Liver (tissue), 9 donors: ENCODE measurements around the gene GALNT9. TPM values are rescaled to one million over a fixed set of nuclear protein-coding genes. Genes with fewer than 3 reads are reported as not detected.
"Not testable (repeated sequence)": the region's sequence is repeated elsewhere in the genome, so short reads cannot be mapped to it uniquely, and the experiment has no call there.

Source experiments
- DNase-seq: peaks from one replicate; pipeline ENCODE4 v3.0.0-alpha.2; 2017; ENCODE audit warnings: low spot score
- H3K27ac ChIP-seq, 2 donors: one replicate each; pipeline ENCODE4 v1.7.0; 2013; ENCODE audit warnings: inconsistent platforms in 2 of 2, low read length in 2 of 2, control low read depth in 1 of 2, low read depth in 1 of 2, mild to moderate bottlenecking in 1 of 2
- H3K27me3 ChIP-seq, 4 donors: one replicate each; pipeline versions ENCODE4 v1.6.1 to v1.7.0; 2013; ENCODE audit warnings: low read length in 3 of 4, inconsistent platforms in 1 of 4, mild to moderate bottlenecking in 1 of 4, moderate library complexity in 1 of 4; ENCODE audit not compliant: control insufficient read depth in 4 of 4, insufficient read depth in 4 of 4
- H3K36me3 ChIP-seq, 4 donors: one replicate each; pipeline versions ENCODE4 v1.6.1 to v1.7.0; 2013; ENCODE audit warnings: low read length in 3 of 4, mild to moderate bottlenecking in 3 of 4, low read depth in 1 of 4, moderate library complexity in 1 of 4; ENCODE audit not compliant: control insufficient read depth in 4 of 4, insufficient read depth in 3 of 4
- H3K4me1 ChIP-seq, 4 donors: one replicate each; pipeline versions ENCODE4 v1.6.1 to v1.7.0; 2013; ENCODE audit warnings: low read length in 3 of 4, mild to moderate bottlenecking in 3 of 4, moderate library complexity in 1 of 4; ENCODE audit not compliant: control insufficient read depth in 4 of 4, insufficient read depth in 4 of 4
- H3K4me3 ChIP-seq, 3 donors: one replicate each; pipeline versions ENCODE4 v1.6.1 to v1.7.0; 2013; ENCODE audit warnings: low read length in 3 of 3, control low read depth in 1 of 3, low read depth in 1 of 3, mild to moderate bottlenecking in 1 of 3
- H3K9ac ChIP-seq, 2 donors: one replicate each; pipeline ENCODE4 v1.7.0; 2013; ENCODE audit warnings: low read length in 2 of 2, mild to moderate bottlenecking in 2 of 2, moderate library complexity in 2 of 2, control low read depth in 1 of 2, low read depth in 1 of 2
- H3K9me3 ChIP-seq, 4 donors: one replicate each; pipeline versions ENCODE4 v1.6.1 to v1.7.0; 2013; ENCODE audit warnings: low read length in 3 of 4; ENCODE audit not compliant: control insufficient read depth in 4 of 4
- HNF4A ChIP-seq, 2 donors: conservative IDR thresholded peaks; 2 replicates each; pipeline ENCODE4 v1.6.1; 2016; ENCODE audit warnings: antibody characterized with exemption in 2 of 2, mild to moderate bottlenecking in 2 of 2
- JUND ChIP-seq, 2 donors: IDR thresholded peaks; 2 replicates each; pipeline ENCODE4 v1.6.1; 2016; ENCODE audit warnings: antibody characterized with exemption in 2 of 2
- NR2F2 ChIP-seq: IDR thresholded peaks from 2 replicates; pipeline ENCODE4 v1.6.1; 2016; ENCODE audit warnings: antibody characterized with exemption
- RAD21 ChIP-seq, 2 donors: IDR thresholded peaks; 2 replicates each; pipeline ENCODE4 v1.6.1; 2016; ENCODE audit warnings: antibody characterized with exemption in 2 of 2, mild to moderate bottlenecking in 2 of 2
- RXRA ChIP-seq, 2 donors: IDR thresholded peaks; 2 replicates each; pipeline ENCODE4 v1.6.1; 2017 to 2018; ENCODE audit warnings: antibody characterized with exemption in 2 of 2, mild to moderate bottlenecking in 1 of 2
- WGBS: extraction: QIAGEN DNeasy Blood & Tissue Kit; methylation state at CpG from one replicate; pipeline ENCODE4 v1.1.7; 2013; 5-methylcytosine and 5-hydroxymethylcytosine counted together
- polyA plus RNA-seq, 2 donors: library from polyadenylated mRNA; stranded (reverse) in 1 of 2; unstranded in 1 of 2; fragments of 200-250 nt in 1 of 2; fragments of >200 nt in 1 of 2; fragmentation: Nextera tagmentation in 1 of 2; extraction: Ambion mirVana in 1 of 2; gene quantifications; one replicate each; pipeline versions ENCODE4 v1.2.1 to v1.2.3, GENCODE V29; 2013 to 2015
- total RNA-seq, 2 donors: library from RNA; depleted of rRNA; stranded (reverse); fragments of >200 nt; gene quantifications; one replicate each; pipeline ENCODE4 v1.2.3, GENCODE V29; 2014
- TF ChIP-seq, protein P1 (sequence below): IDR thresholded peaks from 2 replicates; pipeline ENCODE4 v1.6.1; 2016; ENCODE audit warnings: antibody characterized with exemption, mild to moderate bottlenecking
- TF ChIP-seq, protein P2 (sequence below): fragments of 150-350 bp; IDR thresholded peaks from 2 replicates; pipeline ENCODE4 v1.5.1; 2017; ENCODE audit warnings: improper control_type of control experiment, low read depth, low read length; ENCODE audit not compliant: missing input control
- TF ChIP-seq, protein P3 (sequence below): IDR thresholded peaks from 2 replicates; pipeline ENCODE4 v1.6.1; 2016; ENCODE audit warnings: antibody characterized with exemption
- TF ChIP-seq, protein P4 (sequence below): IDR thresholded peaks from 2 replicates; pipeline ENCODE4 v1.6.1; 2016; ENCODE audit warnings: antibody characterized with exemption
- donor health status: healthy.
- donor health status: healthy.
- donor health status: healthy.
- donor health status: healthy.
- donor health status: healthy.

Gene GALNT9
- total and polyA plus RNA-seq, 4 donors, result 0.05 to 0.25 (median 0.09) TPM; not detected in 1

DNA sequence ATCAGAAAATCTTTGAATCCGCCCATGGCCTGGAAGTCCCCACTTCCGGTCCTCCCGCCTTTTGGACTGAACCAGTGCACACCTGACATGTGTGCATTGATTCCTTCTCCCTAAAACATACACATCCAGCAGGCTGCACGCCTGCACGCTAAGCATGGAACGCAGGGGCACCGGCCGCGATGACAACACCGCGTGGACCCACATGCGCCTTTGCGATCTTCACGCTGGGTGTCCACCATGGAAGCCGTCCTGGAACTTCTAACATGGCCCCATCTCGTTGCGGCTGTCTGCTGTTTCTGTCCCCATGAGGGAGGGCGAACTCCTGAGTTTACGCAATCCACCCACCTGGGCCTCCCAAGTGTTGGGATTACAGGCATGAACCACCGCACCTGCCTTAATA, 73.7 kb downstream of the GALNT9 start (continued):
- TF ChIP-seq, protein P1, sequence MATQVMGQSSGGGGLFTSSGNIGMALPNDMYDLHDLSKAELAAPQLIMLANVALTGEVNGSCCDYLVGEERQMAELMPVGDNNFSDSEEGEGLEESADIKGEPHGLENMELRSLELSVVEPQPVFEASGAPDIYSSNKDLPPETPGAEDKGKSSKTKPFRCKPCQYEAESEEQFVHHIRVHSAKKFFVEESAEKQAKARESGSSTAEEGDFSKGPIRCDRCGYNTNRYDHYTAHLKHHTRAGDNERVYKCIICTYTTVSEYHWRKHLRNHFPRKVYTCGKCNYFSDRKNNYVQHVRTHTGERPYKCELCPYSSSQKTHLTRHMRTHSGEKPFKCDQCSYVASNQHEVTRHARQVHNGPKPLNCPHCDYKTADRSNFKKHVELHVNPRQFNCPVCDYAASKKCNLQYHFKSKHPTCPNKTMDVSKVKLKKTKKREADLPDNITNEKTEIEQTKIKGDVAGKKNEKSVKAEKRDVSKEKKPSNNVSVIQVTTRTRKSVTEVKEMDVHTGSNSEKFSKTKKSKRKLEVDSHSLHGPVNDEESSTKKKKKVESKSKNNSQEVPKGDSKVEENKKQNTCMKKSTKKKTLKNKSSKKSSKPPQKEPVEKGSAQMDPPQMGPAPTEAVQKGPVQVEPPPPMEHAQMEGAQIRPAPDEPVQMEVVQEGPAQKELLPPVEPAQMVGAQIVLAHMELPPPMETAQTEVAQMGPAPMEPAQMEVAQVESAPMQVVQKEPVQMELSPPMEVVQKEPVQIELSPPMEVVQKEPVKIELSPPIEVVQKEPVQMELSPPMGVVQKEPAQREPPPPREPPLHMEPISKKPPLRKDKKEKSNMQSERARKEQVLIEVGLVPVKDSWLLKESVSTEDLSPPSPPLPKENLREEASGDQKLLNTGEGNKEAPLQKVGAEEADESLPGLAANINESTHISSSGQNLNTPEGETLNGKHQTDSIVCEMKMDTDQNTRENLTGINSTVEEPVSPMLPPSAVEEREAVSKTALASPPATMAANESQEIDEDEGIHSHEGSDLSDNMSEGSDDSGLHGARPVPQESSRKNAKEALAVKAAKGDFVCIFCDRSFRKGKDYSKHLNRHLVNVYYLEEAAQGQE, result no peak

DNA sequence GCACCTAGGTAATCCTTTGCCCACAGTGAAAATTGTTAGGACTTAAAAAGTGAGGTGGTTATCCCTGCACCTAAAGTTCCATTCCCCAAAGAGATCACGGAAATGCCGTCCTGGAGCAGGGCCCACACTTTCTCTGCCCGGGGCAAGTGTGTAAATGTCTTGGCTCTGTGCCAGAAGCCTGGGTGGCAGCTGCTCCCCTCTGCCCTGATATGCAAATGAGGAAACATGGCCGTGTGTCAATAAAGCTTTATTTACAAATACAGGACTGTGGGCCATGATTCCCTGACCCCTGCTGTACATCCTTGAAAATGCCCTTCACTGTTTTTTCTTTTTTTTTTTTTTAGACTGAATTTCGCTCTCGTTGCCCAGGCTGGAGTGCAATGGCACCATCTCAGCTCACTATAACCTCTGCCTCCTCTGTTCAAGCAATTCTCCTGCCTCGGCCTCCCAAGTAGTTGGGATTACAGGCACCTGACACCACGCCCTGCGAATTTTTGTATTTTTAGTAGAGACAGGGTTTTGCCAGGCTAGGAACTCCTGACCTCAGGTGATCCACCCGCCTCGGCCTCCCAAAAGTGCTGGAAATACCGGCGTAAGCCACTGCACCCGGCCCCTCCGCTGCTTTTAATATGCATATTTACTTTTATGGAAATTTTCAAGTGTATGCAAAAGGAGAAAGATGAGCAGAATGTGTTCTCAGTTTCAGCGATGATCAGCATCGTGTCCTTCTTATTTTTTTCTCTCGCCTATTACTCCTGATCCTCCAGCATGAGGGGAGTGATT, 75.5 kb downstream of the GALNT9 start:
- 78% methylated on average over 18 of the region's 18 CpGs for WGBS
- Histone ChIP-seq H3K9ac (no peak overlapping the region), H3K36me3 (no peaks in the 10 kb centered on the region), H3K27ac (no peak overlapping the region), H3K27me3 (no peaks in the 10 kb centered on the region), H3K4me1 (no peaks in the 10 kb centered on the region), H3K9me3 (no peaks in the 10 kb centered on the region), H3K4me3 (no peak overlapping the region)
- DNase-seq, result no peak
- TF ChIP-seq JUND (IDR thresholded peaks at IDR 0.05) (no peak), NR2F2 (no peak), HNF4A (conservative IDR thresholded peaks at IDR 0.05) (no peak), RAD21 (IDR thresholded peaks at IDR 0.05) (no peak), RXRA (IDR thresholded peaks at IDR 0.05) (no peak)
- TF ChIP-seq, protein P2, sequence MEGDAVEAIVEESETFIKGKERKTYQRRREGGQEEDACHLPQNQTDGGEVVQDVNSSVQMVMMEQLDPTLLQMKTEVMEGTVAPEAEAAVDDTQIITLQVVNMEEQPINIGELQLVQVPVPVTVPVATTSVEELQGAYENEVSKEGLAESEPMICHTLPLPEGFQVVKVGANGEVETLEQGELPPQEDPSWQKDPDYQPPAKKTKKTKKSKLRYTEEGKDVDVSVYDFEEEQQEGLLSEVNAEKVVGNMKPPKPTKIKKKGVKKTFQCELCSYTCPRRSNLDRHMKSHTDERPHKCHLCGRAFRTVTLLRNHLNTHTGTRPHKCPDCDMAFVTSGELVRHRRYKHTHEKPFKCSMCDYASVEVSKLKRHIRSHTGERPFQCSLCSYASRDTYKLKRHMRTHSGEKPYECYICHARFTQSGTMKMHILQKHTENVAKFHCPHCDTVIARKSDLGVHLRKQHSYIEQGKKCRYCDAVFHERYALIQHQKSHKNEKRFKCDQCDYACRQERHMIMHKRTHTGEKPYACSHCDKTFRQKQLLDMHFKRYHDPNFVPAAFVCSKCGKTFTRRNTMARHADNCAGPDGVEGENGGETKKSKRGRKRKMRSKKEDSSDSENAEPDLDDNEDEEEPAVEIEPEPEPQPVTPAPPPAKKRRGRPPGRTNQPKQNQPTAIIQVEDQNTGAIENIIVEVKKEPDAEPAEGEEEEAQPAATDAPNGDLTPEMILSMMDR, result no peak
- TF ChIP-seq, protein P3, sequence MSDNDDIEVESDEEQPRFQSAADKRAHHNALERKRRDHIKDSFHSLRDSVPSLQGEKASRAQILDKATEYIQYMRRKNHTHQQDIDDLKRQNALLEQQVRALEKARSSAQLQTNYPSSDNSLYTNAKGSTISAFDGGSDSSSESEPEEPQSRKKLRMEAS, result no peak
- TF ChIP-seq, protein P4, sequence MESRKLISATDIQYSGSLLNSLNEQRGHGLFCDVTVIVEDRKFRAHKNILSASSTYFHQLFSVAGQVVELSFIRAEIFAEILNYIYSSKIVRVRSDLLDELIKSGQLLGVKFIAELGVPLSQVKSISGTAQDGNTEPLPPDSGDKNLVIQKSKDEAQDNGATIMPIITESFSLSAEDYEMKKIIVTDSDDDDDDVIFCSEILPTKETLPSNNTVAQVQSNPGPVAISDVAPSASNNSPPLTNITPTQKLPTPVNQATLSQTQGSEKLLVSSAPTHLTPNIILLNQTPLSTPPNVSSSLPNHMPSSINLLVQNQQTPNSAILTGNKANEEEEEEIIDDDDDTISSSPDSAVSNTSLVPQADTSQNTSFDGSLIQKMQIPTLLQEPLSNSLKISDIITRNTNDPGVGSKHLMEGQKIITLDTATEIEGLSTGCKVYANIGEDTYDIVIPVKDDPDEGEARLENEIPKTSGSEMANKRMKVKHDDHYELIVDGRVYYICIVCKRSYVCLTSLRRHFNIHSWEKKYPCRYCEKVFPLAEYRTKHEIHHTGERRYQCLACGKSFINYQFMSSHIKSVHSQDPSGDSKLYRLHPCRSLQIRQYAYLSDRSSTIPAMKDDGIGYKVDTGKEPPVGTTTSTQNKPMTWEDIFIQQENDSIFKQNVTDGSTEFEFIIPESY, result no peak

DNA sequence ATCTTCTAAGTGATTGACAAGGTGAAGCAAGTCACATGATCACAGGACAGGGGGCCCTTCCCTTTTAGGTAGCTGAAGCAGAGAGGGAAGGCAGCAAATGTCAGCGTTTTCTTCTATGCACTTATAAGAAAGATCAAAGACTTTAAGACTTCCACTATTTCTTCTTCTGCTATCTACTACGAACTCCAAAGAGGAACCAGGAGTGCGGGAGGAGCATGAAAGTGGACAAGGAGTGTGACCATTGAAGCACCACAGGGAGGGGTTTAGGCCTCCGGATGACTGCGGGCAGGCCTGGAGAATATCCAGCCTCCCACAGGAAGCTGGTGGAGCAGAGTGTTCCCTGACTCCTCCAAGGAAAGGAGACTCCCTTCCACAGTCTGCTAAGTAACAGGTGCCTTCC, 76.4 kb downstream of the GALNT9 start:
- not testable (repeated sequence) for H3K36me3 ChIP-seq, H3K27me3 ChIP-seq, H3K27ac ChIP-seq, H3K4me1 ChIP-seq, DNase-seq, H3K9me3 ChIP-seq, H3K9ac ChIP-seq, H3K4me3 ChIP-seq
- 63% methylated on average over 5 of the region's 5 CpGs for WGBS
